ENCODE data around the gene NDUFB5. TPM values are rescaled to one million over a fixed set of nuclear protein-coding genes. Genes with fewer than 3 reads are reported as not detected.

NDUFB5 gene
- total and polyA plus RNA-seq, 10 of the 15 experiments (the other 5 are each of a cell fraction or from before 2014, with no cell fraction given), result 82.0 to 320 (median 126) TPM

- no peak for TF ChIP-seq NR2C1 (IDR thresholded peaks at IDR 0.05)
- no peak for TF ChIP-seq TAF1 (IDR thresholded peaks at IDR 0.05; ENCODE audit: borderline replicate concordance, low read depth, low read length)
- TF ChIP-seq TBL1XR1 (IDR thresholded peaks at IDR 0.05; ENCODE audit: low read depth, low read length), result no peak
- no peak for TF ChIP-seq RUNX3 (IDR thresholded peaks at IDR 0.05; ENCODE audit: low read length)
- no peak for TF ChIP-seq KAT2A (conservative IDR thresholded peaks at IDR 0.05; ENCODE audit: control insufficient read depth, low read depth, low read length)
- no peak for TF ChIP-seq SREBF2 (IDR thresholded peaks at IDR 0.05; ENCODE audit: low read length)
- TF ChIP-seq ZBED1 (IDR thresholded peaks at IDR 0.05; ENCODE audit: borderline replicate concordance), result no peak
- no peak for TF ChIP-seq GABPA (IDR thresholded peaks at IDR 0.05; ENCODE audit: low read depth)
Measured at GRCh38 chr3:179622023-179622422, 17.4 kb downstream of the NDUFB5 start (continued).

DNA sequence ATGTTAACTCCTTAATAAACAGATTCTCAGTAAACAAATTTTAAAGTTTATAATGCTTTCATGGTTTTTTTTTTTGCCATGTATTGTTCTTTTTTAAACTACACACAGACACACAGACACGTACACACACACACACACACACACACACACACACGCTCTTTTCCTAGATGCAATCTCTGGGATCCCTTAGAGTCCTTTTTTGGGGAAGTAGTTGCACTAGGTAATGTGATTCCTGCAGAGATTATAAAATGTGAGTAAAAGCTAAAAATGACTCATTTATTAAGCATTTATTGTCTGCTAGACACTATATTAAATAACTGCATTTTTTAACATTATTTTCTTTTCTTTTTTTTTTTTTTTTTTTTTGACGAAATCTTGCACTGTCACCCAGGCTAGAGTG, 19.9 kb downstream of the NDUFB5 start:
- Histone ChIP-seq H3K9ac (ENCODE audit: control insufficient read depth, insufficient read depth, low read length) (no peak overlapping the region), H3K79me2 (ENCODE audit: control insufficient read depth, insufficient read depth, low read length) (no peaks in the 10 kb centered on the region), H3K4me1 (ENCODE audit: control insufficient read depth, insufficient read depth, low read length) (no peaks in the 10 kb centered on the region), H3K9me3 (replicated peaks; ENCODE audit: control insufficient read depth, insufficient read depth, low read length) (no peaks in the 10 kb centered on the region), H3K27me3 (replicated peaks in 1 of 2; ENCODE audit: control insufficient read depth in 2 of 2, insufficient read depth in 2 of 2, low read length in 1 of 2) (no peaks in the 10 kb centered on the region), H2AFZ (ENCODE audit: control insufficient read depth, low read depth, low read length) (no peak overlapping the region), H3K36me3 (ENCODE audit: control insufficient read depth in 2 of 2, insufficient read depth in 2 of 2, low read length in 1 of 2) (peaks cover 0 to 10% of the 10 kb centered on the region in 2 experiments; a peak in 2 of 4 replicates), H3K27ac (ENCODE audit: control insufficient read depth, insufficient read depth) (no peak overlapping the region), H3K4me3 (no peak overlapping the region), H3K4me2 (ENCODE audit: control insufficient read depth, insufficient read depth) (no peak overlapping the region), H4K20me1 (ENCODE audit: control insufficient read depth, insufficient read depth) (no peaks in the 10 kb centered on the region)
- no peak for FAIRE-seq
- SMC1A ChIA-PET (ENCODE audit: uncharacterized antibody, unreplicated experiment), result no interaction called here
- BruUV-seq (replicated peaks), result no TSS peak
- no peak for ATAC-seq
- RAD21 ChIA-PET (ENCODE audit: unreplicated experiment), result no interaction called here
- no peak for DNase-seq (ENCODE audit: low read depth, low spot score)
- POLR2A ChIA-PET, result no interaction called here
- in situ Hi-C loops (cut with MboI), result no loop called here
- TF ChIP-seq, protein P1, sequence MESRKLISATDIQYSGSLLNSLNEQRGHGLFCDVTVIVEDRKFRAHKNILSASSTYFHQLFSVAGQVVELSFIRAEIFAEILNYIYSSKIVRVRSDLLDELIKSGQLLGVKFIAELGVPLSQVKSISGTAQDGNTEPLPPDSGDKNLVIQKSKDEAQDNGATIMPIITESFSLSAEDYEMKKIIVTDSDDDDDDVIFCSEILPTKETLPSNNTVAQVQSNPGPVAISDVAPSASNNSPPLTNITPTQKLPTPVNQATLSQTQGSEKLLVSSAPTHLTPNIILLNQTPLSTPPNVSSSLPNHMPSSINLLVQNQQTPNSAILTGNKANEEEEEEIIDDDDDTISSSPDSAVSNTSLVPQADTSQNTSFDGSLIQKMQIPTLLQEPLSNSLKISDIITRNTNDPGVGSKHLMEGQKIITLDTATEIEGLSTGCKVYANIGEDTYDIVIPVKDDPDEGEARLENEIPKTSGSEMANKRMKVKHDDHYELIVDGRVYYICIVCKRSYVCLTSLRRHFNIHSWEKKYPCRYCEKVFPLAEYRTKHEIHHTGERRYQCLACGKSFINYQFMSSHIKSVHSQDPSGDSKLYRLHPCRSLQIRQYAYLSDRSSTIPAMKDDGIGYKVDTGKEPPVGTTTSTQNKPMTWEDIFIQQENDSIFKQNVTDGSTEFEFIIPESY (IDR thresholded peaks at IDR 0.05), result no peak
- TF ChIP-seq KAT2A (conservative IDR thresholded peaks at IDR 0.05; ENCODE audit: control insufficient read depth, low read depth, low read length) (no peak), SUPT20H (IDR thresholded peaks at IDR 0.05; ENCODE audit: borderline replicate concordance, control insufficient read depth, low read depth, low read length) (no peak), TBL1XR1 (IDR thresholded peaks at IDR 0.05; ENCODE audit: low read depth, low read length) (no peak)
- TF ChIP-seq, protein P2, sequence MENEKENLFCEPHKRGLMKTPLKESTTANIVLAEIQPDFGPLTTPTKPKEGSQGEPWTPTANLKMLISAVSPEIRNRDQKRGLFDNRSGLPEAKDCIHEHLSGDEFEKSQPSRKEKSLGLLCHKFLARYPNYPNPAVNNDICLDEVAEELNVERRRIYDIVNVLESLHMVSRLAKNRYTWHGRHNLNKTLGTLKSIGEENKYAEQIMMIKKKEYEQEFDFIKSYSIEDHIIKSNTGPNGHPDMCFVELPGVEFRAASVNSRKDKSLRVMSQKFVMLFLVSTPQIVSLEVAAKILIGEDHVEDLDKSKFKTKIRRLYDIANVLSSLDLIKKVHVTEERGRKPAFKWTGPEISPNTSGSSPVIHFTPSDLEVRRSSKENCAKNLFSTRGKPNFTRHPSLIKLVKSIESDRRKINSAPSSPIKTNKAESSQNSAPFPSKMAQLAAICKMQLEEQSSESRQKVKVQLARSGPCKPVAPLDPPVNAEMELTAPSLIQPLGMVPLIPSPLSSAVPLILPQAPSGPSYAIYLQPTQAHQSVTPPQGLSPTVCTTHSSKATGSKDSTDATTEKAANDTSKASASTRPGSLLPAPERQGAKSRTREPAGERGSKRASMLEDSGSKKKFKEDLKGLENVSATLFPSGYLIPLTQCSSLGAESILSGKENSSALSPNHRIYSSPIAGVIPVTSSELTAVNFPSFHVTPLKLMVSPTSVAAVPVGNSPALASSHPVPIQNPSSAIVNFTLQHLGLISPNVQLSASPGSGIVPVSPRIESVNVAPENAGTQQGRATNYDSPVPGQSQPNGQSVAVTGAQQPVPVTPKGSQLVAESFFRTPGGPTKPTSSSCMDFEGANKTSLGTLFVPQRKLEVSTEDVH (IDR thresholded peaks at IDR 0.05; ENCODE audit: low read depth, partially characterized antibody), result no peak
- WGBS (ENCODE audit: insufficient coverage, insufficient replicate concordance, low lambda C conversion rate, missing lambda C conversion rate), result 95% methylated on average over 2 of the region's 3 CpGs
- intact Hi-C loops (cut with micrococcal nuclease; ENCODE audit: unreplicated experiment), result no loop called here
- CTCF ChIA-PET, result no interaction called here
